ENCODE results near the gene SLC2A9.

DNA sequence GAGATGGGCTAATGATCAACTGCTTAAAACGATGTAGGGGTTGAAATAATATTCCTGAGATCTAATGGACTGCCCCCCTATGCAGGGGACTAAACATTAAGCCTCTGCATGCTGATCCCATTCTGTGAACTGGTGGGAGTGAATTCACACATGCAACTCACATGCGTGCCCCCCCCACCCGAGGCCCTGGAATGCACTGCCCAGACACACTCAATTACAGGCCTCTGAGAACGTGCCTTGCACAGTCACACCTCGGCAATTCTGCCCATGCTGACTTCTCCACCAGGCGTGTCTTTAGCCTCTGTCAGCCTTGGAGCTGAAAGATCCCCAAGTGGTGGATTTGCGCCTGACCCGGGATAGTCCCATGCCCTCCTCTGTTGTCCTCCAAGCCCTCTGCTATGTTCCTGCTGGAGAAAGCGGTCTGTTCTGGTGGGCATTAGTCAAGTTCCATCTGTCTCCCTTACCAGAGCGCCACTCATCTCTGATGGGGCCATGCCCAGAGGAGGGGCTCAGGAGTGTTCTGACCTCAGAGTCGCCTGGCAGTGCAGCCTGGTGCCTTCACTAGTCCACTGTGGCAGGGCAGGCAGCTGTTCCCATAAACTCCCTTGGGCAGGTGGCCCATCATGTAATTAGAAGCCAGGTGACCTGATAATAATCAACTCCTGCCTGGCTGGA is 153.4 kb downstream of the SLC2A9 start:
- TF ChIP-seq, protein P1, sequence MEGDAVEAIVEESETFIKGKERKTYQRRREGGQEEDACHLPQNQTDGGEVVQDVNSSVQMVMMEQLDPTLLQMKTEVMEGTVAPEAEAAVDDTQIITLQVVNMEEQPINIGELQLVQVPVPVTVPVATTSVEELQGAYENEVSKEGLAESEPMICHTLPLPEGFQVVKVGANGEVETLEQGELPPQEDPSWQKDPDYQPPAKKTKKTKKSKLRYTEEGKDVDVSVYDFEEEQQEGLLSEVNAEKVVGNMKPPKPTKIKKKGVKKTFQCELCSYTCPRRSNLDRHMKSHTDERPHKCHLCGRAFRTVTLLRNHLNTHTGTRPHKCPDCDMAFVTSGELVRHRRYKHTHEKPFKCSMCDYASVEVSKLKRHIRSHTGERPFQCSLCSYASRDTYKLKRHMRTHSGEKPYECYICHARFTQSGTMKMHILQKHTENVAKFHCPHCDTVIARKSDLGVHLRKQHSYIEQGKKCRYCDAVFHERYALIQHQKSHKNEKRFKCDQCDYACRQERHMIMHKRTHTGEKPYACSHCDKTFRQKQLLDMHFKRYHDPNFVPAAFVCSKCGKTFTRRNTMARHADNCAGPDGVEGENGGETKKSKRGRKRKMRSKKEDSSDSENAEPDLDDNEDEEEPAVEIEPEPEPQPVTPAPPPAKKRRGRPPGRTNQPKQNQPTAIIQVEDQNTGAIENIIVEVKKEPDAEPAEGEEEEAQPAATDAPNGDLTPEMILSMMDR (IDR thresholded peaks at IDR 0.05; ENCODE audit: low read length): no peak
- no peak for TF ChIP-seq EZH2 (optimal IDR thresholded peaks at IDR 0.05; ENCODE audit: low read depth, low read length)
